Left ventricle myocardium superior (tissue), 1 donor: ENCODE results near the gene HHATL. TPM values are rescaled to one million over a fixed set of nuclear protein-coding genes. Genes with fewer than 3 reads are reported as not detected.

Source experiments
- ATAC-seq: fragments of 200-7000 bp; cut with Tn5 transposase; one replicate; pipeline ENCODE4 v1.9.1; 2020; ENCODE audit warnings: mild to moderate bottlenecking, moderate library complexity
- DNase-seq: peaks from one replicate; pipeline ENCODE4 v3.0.0-alpha.2; 2020
- intact Hi-C: fragments of 100-400 bp; cut with micrococcal nuclease; formaldehyde crosslinking; loops from one replicate; pipeline ENCODE4 v1.11.0; 2022
- total RNA-seq: library from RNA; stranded (reverse); fragmentation: NEBNext Ultra II Directional; extraction: Animal tissue kit (Norgen Biotek cat#: 25700); gene quantifications from one replicate; pipeline ENCODE4 v1.2.1, GENCODE V29; 2021
- donor health status: DM: no; HTN: yes; CAD: no; lungs with severe emphysema.

The HHATL gene
- total RNA-seq, 1 donor from 2014 or later, result 463 TPM

DNA sequence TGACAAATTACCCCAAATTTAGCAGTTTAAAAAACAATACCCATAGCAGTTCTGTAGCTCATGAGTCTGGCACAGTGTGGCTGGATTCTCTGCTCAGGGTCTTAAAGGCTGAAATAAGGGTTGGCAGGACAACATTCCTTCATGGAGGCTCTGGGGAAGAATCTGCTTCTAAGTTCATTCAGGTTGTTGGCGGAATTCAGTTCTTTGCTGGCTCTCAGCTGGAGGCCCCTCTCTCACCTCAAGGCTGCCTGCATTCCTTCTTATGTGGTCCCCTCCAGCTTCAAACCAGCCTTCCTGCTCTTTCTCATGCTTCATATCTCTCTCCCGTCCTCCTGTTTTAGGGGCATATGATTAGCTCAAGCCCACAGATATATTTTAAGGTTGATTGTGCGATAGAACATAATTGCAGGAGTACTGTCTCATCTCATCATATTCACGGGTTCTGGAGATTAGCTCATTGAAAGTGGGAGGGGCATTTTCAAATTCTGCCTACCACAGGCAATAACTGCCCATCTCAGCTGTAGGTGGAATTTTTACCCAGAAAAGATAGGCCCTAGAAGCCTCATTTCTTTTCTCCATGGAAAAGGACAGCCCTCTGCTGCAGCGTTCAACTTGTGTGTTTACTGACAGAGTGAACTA is 54.7 kb downstream of the HHATL start:
- ATAC-seq (no peak), DNase-seq (no peak)
- intact Hi-C loops, result no loop called here

Other genes starting within 250 kb of the HHATL start
- gene VIPR1, start 200.2 kb downstream of the HHATL start, total RNA-seq, result 2.2 TPM
- 24.3 TPM for gene SEC22C, start 120.8 kb downstream of the HHATL start, total RNA-seq
- 9.7 TPM for gene SS18L2, start 111.9 kb downstream of the HHATL start, total RNA-seq
- gene NKTR, start 102.1 kb downstream of the HHATL start, total RNA-seq, result 23.6 TPM
- 90.5 TPM for gene ZBTB47, start 49.1 kb downstream of the HHATL start, total RNA-seq
- 0.12 TPM for gene KLHL40, start 17.3 kb downstream of the HHATL start, total RNA-seq
- gene CCDC13, start 70.5 kb upstream of the HHATL start, total RNA-seq, result 0.17 TPM
- 333 TPM for gene HIGD1A, start 101.7 kb upstream of the HHATL start, total RNA-seq
- 0.92 TPM for gene ACKR2, start 106.6 kb upstream of the HHATL start, total RNA-seq
- gene CYP8B1, start 173.1 kb upstream of the HHATL start, total RNA-seq, result not detected
- 3.1 TPM for gene ZNF662, start 203.3 kb upstream of the HHATL start, total RNA-seq